OCI-LY1 (cell line): ENCODE data around the gene ZHX3.

Experiments used
- CTCF ChIP-seq: fragments of 200-600 bp; sonication (generic), shearing (Covaris generic); IDR thresholded peaks from 2 replicates; pipeline ENCODE4 v1.5.1; 2017; ENCODE audit warnings: mild to moderate bottlenecking, antibody characterized with exemption, low read length, moderate library complexity, mixed read lengths
- EZH2 ChIP-seq: fragments of 200-600 bp; sonication (generic), shearing (Covaris generic); IDR thresholded peaks from 2 replicates; pipeline ENCODE4 v1.8.0; 2017; ENCODE audit warnings: borderline replicate concordance, mixed run types, mild to moderate bottlenecking, antibody characterized with exemption, low read length, moderate library complexity, mixed read lengths

- TF ChIP-seq CTCF: no peak
- TF ChIP-seq EZH2: no peak
These were observed 49.1 kb downstream of the ZHX3 start for GRCh38 chr20:41268402-41268801.
